ENCODE results near the gene MYO16. TPM values are rescaled to one million over a fixed set of nuclear protein-coding genes. Genes with fewer than 3 reads are reported as not detected.

MYO16 gene
- total RNA-seq, 2 donors from 2014 or later: 0.42 TPM; not detected in 1

GRCh38 chr13:108700422-108701170 is 71.2 kb downstream of the MYO16 start:
- H3K27ac ChIP-seq: no peak overlapping the region
- no peak for TF ChIP-seq CTCF (IDR thresholded peaks at IDR 0.05)
- H3K9me3 ChIP-seq: no peaks in the 10 kb centered on the region
- ATAC-seq (ENCODE audit: insufficient number of reproducible peaks, low FRiP score, low read depth) (no peak), DNase-seq (ENCODE audit: low spot score) (no peak)
- H3K4me1 ChIP-seq (ENCODE audit: control insufficient read depth in 1 of 2, low read depth in 2 of 2): no peaks in the 10 kb centered on the region
- H3K36me3 ChIP-seq: no peaks in the 10 kb centered on the region
- H3K4me3 ChIP-seq: no peak overlapping the region
- H3K27me3 ChIP-seq (replicated peaks; ENCODE audit: insufficient read depth): no peaks in the 10 kb centered on the region

GRCh38 chr13:108702171-108702570 is 72.8 kb downstream of the MYO16 start:
- no peak overlapping the region for H3K4me3 ChIP-seq
- ATAC-seq (ENCODE audit: insufficient number of reproducible peaks, low FRiP score, low read depth) (no peak), DNase-seq (ENCODE audit: low spot score) (no peak)

GRCh38 chr13:108705031-108705430 is 75.6 kb downstream of the MYO16 start:
- no peak for TF ChIP-seq CTCF (IDR thresholded peaks at IDR 0.05)
- no peak for DNase-seq (ENCODE audit: low spot score)
- Histone ChIP-seq H3K4me1 (ENCODE audit: control insufficient read depth in 1 of 2, low read depth in 2 of 2) (no peaks in the 10 kb centered on the region), H3K27ac (no peak overlapping the region), H3K4me3 (no peak overlapping the region), H3K36me3 (no peaks in the 10 kb centered on the region), H3K27me3 (replicated peaks; ENCODE audit: insufficient read depth) (no peaks in the 10 kb centered on the region), H3K9me3 (no peaks in the 10 kb centered on the region)
- no peak for ATAC-seq (ENCODE audit: insufficient number of reproducible peaks, low FRiP score, low read depth)

More at GRCh38 chr13:108702171-108702570, 72.8 kb downstream of the MYO16 start:
- no peaks in the 10 kb centered on the region for H3K36me3 ChIP-seq
- no peak for TF ChIP-seq CTCF (IDR thresholded peaks at IDR 0.05)
- no peaks in the 10 kb centered on the region for H3K27me3 ChIP-seq (replicated peaks; ENCODE audit: insufficient read depth)
- H3K27ac ChIP-seq: no peak overlapping the region
- H3K9me3 ChIP-seq: no peaks in the 10 kb centered on the region
- H3K4me1 ChIP-seq (ENCODE audit: control insufficient read depth in 1 of 2, low read depth in 2 of 2): no peaks in the 10 kb centered on the region

- TF ChIP-seq CTCF (IDR thresholded peaks at IDR 0.05): no peak
- DNase-seq (ENCODE audit: low spot score): no peak
- H3K27me3 ChIP-seq (replicated peaks; ENCODE audit: insufficient read depth): no peaks in the 10 kb centered on the region
- no peaks in the 10 kb centered on the region for H3K4me1 ChIP-seq (ENCODE audit: control insufficient read depth in 1 of 2, low read depth in 2 of 2)
- H3K27ac ChIP-seq: no peak overlapping the region
- no peaks in the 10 kb centered on the region for H3K9me3 ChIP-seq
- H3K4me3 ChIP-seq: no peak overlapping the region
- no peak for ATAC-seq (ENCODE audit: insufficient number of reproducible peaks, low FRiP score, low read depth)
- no peaks in the 10 kb centered on the region for H3K36me3 ChIP-seq
Observed at GRCh38 chr13:108707584-108707983, 78.2 kb downstream of the MYO16 start.

- TF ChIP-seq CTCF (IDR thresholded peaks at IDR 0.05): no peak
- no peak for DNase-seq (ENCODE audit: low spot score)
- no peaks in the 10 kb centered on the region for H3K36me3 ChIP-seq
- H3K4me3 ChIP-seq: no peak overlapping the region
- no peaks in the 10 kb centered on the region for H3K9me3 ChIP-seq
- H3K27me3 ChIP-seq (replicated peaks; ENCODE audit: insufficient read depth): no peaks in the 10 kb centered on the region
- H3K27ac ChIP-seq: no peak overlapping the region
- no peak for ATAC-seq (ENCODE audit: insufficient number of reproducible peaks, low FRiP score, low read depth)
- no peaks in the 10 kb centered on the region for H3K4me1 ChIP-seq (ENCODE audit: control insufficient read depth in 1 of 2, low read depth in 2 of 2)
Observed at GRCh38 chr13:108708921-108709320, 79.5 kb downstream of the MYO16 start.

Measured in thoracic aorta (tissue), 2 donors.